GM21367 (cell line): ENCODE results near the gene ITIH5.

ENCODE experiments used
- ATAC-seq: cut with Tn5 transposase; IDR thresholded peaks from one replicate; pipeline ENCODE4 v1.9.1; 2021; ENCODE audit not compliant: unreplicated experiment

Gene ITIH5

GRCh38 chr10:7587168-7587864 is 79.5 kb downstream of the ITIH5 start:
- no peak for ATAC-seq

GRCh38 chr10:7585228-7585627 is 81.5 kb downstream of the ITIH5 start:
- no peak for ATAC-seq

DNA sequence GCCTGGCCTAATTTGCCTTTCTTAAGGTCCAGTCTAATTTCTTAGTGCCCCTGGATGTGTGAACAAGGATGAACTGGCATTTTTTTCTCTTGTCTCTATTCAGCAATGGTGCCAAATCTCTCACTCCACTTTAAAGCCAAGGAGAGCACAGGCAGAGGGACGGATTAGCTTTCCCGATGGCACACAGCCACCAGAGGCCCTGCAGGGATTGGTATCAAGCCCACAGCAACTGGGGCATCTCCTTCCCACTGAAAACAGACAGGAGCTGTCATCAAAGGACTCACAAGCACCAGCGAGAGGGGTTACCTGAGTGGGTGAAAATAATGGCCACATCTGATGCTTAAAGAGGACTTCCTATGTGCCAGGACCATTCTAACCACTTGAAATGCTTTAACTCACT is 83.1 kb downstream of the ITIH5 start:
- no peak for ATAC-seq

- ATAC-seq: no peak
These were observed 86.2 kb downstream of the ITIH5 start for GRCh38 chr10:7580520-7580919.

DNA sequence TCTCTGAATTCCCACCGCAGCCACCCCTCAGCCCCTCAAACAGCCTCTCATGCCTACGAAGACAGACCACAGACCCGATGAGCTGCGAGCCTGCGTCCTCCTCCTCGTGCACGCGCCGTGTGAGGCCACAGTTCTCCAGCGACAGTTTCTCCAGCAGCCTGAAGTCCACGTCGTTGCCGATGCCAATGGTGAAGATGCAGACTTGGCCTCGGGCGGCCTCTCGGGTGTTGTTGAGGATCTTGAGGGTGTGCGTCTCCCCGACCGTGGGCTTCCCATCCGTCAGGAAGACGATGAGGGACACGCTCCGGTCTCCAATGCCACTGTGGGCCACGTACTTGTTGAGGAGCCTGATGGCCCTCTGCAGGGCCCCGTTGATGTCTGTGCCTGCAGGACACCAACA is 87.1 kb downstream of the ITIH5 start:
- no peak for ATAC-seq

DNA sequence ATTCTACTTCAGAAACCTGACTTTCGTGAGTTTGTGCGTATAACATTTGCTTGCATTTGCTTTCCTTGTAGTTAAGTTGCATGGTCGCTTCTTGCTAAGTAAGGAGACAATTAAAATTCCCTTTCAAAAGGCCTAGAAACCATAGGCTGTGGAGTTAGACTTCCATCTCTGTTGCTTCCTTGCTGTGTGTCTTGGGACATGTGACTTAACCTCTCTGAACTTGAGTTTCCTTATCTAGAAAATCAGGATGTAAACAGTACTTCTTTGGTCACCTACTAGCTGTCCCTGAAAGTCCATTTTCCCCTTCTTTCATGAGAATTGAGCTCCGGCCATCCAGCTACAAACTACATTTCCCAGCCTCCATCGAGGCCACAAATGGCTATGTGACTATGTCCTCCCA is 89.2 kb downstream of the ITIH5 start:
- no peak for ATAC-seq

- ATAC-seq: no peak
These were observed 89.6 kb downstream of the ITIH5 start for GRCh38 chr10:7577176-7577575.

- no peak for ATAC-seq
These were observed 90.4 kb downstream of the ITIH5 start for GRCh38 chr10:7576340-7576739.

- ATAC-seq: no peak
These were observed 94.4 kb downstream of the ITIH5 start for GRCh38 chr10:7572391-7572790.

GRCh38 chr10:7571981-7572380 is 94.8 kb downstream of the ITIH5 start:
- ATAC-seq: no peak

GRCh38 chr10:7567911-7568620 is 98.7 kb downstream of the ITIH5 start:
- ATAC-seq: no peak

DNA sequence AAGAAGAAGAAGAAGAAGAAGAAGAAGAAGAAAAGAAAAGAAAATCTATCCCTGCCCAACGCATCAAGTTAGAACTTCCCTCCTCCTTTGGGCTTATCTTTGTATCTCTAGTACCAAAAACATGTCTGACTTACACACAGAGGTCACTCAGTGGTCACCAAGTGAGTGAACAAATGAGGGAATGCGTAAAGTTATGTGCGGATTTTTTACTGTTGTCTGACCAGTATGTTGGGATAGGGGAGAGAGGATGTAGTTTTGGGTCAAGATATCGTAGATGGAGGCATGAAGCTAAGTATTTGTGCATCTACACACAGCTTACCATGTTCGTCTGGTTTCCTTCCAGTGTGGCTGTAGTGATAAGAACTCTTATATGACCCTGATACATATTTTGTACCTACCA is 99.9 kb downstream of the ITIH5 start:
- ATAC-seq: no peak

DNA sequence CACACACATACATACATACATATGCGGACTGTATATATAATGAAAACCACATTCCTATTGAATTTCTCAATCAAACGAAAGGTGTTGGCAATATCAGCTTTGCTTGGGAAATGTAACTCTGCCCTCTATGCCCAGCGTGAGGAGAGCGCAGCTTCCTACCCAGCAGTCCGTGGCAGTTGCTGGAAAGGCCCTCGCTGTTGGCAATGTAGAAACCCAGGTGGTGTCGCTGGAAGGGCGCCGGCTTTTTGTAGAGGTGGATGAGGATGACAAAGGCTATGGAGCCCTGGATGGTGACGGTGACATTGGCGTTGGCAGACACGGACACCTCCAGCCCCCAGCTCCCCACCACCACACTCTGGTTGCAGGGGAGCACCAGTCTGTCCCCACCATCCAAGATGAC is 100.9 kb downstream of the ITIH5 start:
- no peak for ATAC-seq

GRCh38 chr10:7563770-7564169 is 103.0 kb downstream of the ITIH5 start:
- no peak for ATAC-seq

DNA sequence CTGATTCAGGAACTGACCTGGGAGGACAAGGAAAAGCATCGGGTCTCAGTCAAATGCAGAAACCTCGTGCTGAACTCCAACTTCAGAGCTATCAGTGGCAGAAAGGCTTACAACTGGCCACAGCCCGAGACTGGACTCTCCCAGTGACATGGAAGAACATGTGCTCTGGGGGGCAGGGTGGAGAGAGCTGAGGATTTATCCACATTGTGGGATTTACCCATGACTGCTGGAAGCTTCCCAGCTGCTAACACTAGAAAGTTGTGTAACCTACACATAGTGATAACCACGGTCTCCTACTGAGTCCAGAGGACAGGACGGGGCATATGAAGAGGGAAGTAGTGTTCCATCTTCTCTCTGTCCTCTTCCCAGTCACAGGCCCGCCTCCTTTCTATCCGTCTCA is 103.4 kb downstream of the ITIH5 start:
- ATAC-seq: no peak

DNA sequence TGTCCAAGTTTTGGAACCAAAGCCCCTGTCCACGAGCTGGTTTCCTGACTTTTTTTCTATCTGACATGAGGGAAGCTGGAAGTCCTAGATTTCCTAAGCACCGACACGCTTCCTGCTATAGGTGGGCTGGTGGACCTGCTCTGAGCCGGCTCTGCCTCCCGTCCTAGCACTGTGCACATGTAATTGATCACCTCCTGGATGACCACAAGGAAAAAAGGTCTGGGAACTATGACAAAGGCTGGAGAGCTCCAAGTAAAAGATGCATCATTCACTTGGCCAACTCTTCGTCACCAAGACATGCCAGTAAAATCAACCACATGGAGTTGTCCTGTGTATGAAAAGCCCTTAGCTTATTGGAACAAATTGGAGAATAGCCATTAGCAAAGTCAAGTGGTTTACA is 104.8 kb downstream of the ITIH5 start:
- no peak for ATAC-seq

DNA sequence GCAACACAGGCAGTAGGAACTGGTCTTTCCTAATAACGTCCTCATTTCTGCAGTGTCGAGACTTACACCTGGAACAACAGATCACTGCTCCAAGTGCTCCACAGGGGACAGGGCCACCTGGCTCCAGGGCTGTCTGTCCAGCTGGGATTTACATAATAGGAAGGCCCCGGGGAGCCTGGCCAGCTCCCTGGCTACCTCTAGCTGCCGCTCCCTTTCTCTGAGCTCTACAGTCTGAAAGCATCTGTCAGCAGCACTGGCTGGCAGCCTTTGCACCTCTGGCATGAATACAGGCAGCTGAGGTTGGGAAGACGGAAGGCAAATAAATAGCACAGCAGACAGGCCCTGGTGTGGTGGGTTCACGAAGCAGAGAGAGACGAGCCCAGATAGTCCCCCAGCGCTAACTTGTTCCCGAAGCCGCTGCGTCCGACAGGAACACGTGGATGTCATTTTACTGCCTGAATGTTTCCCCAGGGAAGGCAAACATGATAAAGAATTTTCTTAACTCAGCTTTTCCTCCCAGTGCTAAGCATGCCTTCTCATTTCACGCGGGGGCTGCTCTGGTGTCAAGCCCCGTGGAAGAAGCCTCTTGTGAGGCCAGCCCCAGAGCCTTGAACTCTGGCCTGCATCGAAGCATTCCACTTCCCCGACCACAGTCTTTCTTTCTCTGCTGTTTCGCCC is 105.4 kb downstream of the ITIH5 start:
- ATAC-seq: no peak

DNA sequence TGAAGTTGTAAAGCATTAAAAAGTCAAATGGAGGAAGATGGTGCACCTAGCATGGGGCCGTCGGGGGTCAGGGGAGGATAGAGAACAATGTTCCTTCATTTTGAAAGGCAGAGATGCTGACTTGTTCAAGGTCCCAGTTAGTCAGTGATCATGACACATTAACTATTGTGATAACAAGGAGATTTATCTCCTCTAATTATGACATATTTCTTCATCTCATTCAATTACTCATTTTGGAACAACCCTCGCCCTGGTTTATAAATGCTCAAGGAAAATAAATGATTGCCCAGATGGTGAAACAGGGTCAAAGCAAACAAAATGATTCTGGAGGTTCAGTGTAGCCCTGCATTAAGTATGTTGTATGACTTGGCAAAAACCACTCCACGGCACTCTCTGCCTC is 106.2 kb downstream of the ITIH5 start:
- no peak for ATAC-seq

GRCh38 chr10:7559386-7559785 is 107.4 kb downstream of the ITIH5 start:
- no peak for ATAC-seq

- no peak for ATAC-seq
These were observed 108.7 kb downstream of the ITIH5 start for GRCh38 chr10:7558036-7558435.

DNA sequence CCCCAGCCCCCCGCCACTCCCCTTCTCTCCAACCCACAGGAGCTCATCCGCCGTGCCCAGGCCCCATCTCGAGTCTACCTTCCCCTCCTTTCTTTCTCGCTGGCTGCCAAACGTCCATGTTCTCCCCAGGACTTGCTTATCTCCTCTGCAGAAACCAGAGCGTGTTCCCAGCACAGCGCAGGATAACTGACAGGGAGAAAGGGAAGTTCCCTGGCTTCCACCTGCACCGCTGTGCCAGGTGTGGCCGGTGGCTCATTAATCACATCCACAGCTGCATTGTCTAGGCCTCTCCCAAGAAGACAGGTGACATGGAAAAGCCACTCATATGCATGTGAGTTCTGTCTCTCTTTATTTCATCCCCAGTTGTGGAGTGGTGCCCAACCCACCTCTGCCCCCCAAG is 113.2 kb downstream of the ITIH5 start:
- ATAC-seq: no peak
